HG03066 (cell line): ENCODE results near the gene HEMGN.
A peak's percentile ranks its signal among the peaks of the same experiment; 100 is the strongest.

Source experiments
- ATAC-seq: cut with Tn5 transposase; IDR thresholded peaks from one replicate; pipeline ENCODE4 v1.9.1; 2021; ENCODE audit warnings: low read depth; ENCODE audit not compliant: unreplicated experiment

HEMGN gene

GRCh38 chr9:97933297-97933998 is 4.5 kb downstream of the HEMGN start:
- no peak for ATAC-seq

- no peak for ATAC-seq
Measured at GRCh38 chr9:97930972-97931371, 7.0 kb downstream of the HEMGN start.

GRCh38 chr9:97928986-97929604 is 8.9 kb downstream of the HEMGN start:
- no peak for ATAC-seq

- no peak for ATAC-seq
Measured at GRCh38 chr9:97925497-97926334, 12.3 kb downstream of the HEMGN start.

GRCh38 chr9:97924386-97924785 is 13.6 kb downstream of the HEMGN start:
- ATAC-seq: no peak

- ATAC-seq: no peak
Measured at GRCh38 chr9:97923529-97924108, 14.4 kb downstream of the HEMGN start.

- ATAC-seq: peak; percentile 79
Measured at GRCh38 chr9:97921959-97922724, 15.8 kb downstream of the HEMGN start, which contains the start of gene TRMO. Gene TRMO (minus strand): TSS chr9:97922500. CDS start chr9:97922493, 7 bp downstream.

- ATAC-seq: no peak
Measured at GRCh38 chr9:97919217-97919813, 18.7 kb downstream of the HEMGN start.

GRCh38 chr9:97918611-97919010 is 19.4 kb downstream of the HEMGN start:
- no peak for ATAC-seq

GRCh38 chr9:97911970-97912369 is 26.0 kb downstream of the HEMGN start:
- ATAC-seq: no peak

GRCh38 chr9:97911528-97911927 is 26.4 kb downstream of the HEMGN start:
- ATAC-seq: no peak

- ATAC-seq: no peak
Measured at GRCh38 chr9:97910357-97910756, 27.6 kb downstream of the HEMGN start.

- ATAC-seq: no peak
Measured at GRCh38 chr9:97908705-97909104, 29.3 kb downstream of the HEMGN start.

GRCh38 chr9:97907632-97908031 is 30.3 kb downstream of the HEMGN start:
- ATAC-seq: no peak

GRCh38 chr9:97907046-97907445 is 30.9 kb downstream of the HEMGN start:
- no peak for ATAC-seq

- ATAC-seq: no peak
Measured at GRCh38 chr9:97906236-97906831, 31.6 kb downstream of the HEMGN start.

- no peak for ATAC-seq
Measured at GRCh38 chr9:97905228-97905627, 32.7 kb downstream of the HEMGN start.

GRCh38 chr9:97904725-97905124 is 33.2 kb downstream of the HEMGN start:
- no peak for ATAC-seq

GRCh38 chr9:97903177-97903576 is 34.8 kb downstream of the HEMGN start:
- no peak for ATAC-seq
